Choroid plexus epithelial cell (primary cell): ENCODE measurements around the gene NTM.
A peak's percentile ranks its signal among the peaks of the same experiment; 100 is the strongest.

ENCODE experiments used
- DNase-seq: peaks from one replicate; pipeline ENCODE4 v3.0.0-alpha.2; 2010; ENCODE audit warnings: low read depth
- H3K4me3 ChIP-seq: 2 replicates; pipeline ENCODE4 v1.5.1; 2011; ENCODE audit warnings: low read depth, mild to moderate bottlenecking, control low read depth, low read length, moderate library complexity
- TF ChIP-seq, protein P1 (sequence below): conservative IDR thresholded peaks from 2 replicates; pipeline ENCODE4 v1.5.1; 2011; ENCODE audit warnings: low read depth, mild to moderate bottlenecking, control low read depth, inconsistent platforms, low read length, moderate library complexity

The NTM gene

DNA sequence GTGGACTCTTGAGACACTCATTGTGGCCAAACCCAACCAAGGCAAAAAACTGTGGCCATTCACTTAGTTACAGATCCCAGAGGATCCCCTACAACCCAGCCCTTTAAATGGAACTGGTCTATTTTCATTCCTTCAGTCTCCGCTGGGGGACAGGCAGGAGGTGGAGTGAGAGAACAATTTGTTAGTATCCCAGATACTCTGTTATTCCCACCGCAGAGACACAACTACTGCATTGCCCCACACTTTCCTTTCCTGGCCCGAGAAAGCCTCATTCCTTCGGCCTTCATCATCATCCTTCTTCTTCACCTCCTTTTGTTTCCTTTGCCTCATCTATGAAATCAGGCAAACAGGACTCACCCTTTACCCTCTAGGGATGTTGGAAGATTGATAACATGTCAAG lies 191.1 kb downstream of the NTM start:
- DNase-seq: no peak
- TF ChIP-seq, protein P1, sequence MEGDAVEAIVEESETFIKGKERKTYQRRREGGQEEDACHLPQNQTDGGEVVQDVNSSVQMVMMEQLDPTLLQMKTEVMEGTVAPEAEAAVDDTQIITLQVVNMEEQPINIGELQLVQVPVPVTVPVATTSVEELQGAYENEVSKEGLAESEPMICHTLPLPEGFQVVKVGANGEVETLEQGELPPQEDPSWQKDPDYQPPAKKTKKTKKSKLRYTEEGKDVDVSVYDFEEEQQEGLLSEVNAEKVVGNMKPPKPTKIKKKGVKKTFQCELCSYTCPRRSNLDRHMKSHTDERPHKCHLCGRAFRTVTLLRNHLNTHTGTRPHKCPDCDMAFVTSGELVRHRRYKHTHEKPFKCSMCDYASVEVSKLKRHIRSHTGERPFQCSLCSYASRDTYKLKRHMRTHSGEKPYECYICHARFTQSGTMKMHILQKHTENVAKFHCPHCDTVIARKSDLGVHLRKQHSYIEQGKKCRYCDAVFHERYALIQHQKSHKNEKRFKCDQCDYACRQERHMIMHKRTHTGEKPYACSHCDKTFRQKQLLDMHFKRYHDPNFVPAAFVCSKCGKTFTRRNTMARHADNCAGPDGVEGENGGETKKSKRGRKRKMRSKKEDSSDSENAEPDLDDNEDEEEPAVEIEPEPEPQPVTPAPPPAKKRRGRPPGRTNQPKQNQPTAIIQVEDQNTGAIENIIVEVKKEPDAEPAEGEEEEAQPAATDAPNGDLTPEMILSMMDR: no peak

DNA sequence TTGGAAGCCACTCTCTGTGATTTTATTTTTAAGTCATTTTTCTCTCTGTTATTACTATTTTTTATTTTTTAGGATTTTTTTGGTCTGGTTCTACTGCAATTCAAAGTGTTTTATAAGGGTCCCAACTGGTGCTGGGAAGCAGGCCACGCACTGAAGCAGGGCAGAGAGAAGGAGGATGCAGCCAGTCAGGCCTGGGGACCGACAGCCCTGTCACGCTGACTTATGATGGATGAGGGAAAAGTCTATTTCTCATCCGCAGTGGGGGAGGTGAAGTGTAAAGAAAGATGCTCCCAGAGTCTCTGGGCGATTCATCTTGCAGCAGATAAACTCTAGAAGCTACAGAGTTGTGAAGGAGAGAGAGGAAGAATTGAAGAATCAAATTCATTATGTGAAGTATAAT lies 191.6 kb downstream of the NTM start:
- TF ChIP-seq, protein P1: no peak
- no peak for DNase-seq
- H3K4me3 ChIP-seq: no peak overlapping the region

More for the DNA sequence above, 191.1 kb downstream of the NTM start:
- H3K4me3 ChIP-seq: no peak overlapping the region

DNA sequence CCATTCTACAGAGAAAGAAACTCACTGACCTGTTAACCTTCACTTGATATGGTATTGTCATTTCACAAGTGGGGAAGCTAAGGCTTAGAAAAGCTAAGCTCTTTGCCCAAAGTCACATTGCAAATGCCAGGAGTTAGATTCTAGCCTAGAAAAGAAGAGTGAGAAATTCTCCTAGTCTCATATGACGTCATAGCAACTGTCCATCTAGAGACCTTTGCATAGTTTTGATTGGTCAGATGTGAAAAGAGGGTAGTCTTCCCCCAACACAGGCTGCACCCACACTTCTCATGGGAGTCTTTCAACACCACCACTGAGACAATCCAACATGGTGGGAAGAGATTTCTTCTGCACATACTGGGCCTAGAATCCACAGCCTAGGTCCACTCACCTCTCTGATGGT lies 197.9 kb downstream of the NTM start:
- DNase-seq: no peak
- H3K4me3 ChIP-seq: no peak overlapping the region
- TF ChIP-seq, protein P1: no peak

DNA sequence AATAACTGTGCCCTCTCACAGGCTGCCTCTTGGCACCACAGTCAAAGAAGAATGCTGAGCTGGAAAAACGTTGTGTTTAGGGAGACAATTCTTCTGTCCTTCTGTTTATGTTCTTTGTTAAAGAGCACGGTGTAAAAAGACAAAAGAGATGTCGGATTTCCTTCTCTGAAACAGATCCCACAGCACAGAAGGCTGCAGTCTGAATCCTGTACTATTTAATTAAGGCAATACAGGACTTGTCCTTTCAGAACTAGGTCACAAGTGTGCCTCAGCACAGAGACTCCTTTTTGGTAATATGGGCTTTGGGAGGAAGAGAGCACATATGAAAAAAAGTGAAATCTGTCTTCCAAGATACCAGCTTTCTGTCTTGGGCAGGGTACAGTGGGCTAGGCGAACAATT lies 201.2 kb downstream of the NTM start:
- DNase-seq: no peak
- TF ChIP-seq, protein P1: no peak
- H3K4me3 ChIP-seq: no peak overlapping the region

DNA sequence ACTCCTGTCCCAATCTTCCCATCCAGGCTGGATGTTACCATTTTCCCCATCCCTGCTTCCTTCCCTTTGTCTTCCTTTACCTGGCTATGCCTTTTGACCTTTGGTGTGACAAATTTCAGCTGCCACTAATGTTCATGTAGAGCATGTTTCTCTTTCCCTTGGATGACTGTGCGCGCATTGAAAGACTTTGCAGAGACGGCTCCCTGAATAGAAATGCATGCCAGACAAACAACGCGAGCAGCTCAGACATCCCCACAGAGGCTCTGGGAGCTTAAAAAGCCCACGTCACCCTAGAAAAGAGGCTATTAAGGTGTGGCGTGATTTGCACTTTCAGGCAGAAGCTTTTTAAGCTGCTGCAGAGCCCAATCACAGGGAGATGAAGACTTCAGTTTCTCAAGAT lies 202.0 kb downstream of the NTM start:
- no peak overlapping the region for H3K4me3 ChIP-seq
- no peak for DNase-seq
- TF ChIP-seq, protein P1: no peak

DNA sequence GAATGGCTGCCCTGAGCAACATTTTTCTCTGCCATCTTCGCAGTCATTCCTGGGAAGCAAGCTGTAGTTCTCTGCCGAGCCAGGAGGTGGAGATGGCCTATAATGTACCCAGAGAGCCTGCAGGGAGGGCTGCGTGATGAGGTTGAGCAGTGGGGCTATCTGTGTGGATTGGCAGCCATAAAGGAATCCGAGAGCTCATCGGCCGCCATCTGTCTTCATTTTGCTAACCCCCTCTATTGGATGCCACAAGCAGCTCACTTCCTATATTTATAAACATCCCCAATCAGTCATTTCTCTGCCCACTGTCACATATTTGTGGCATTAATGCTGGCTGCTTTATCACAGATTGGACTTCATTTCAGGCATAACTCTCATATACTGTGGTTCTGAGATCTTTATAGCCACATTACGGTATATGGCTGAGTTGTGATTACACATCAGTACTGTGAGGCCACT lies 209.5 kb downstream of the NTM start:
- TF ChIP-seq, protein P1: peak; percentile 85
- no peak overlapping the region for H3K4me3 ChIP-seq
- DNase-seq: peak; percentile 61

DNA sequence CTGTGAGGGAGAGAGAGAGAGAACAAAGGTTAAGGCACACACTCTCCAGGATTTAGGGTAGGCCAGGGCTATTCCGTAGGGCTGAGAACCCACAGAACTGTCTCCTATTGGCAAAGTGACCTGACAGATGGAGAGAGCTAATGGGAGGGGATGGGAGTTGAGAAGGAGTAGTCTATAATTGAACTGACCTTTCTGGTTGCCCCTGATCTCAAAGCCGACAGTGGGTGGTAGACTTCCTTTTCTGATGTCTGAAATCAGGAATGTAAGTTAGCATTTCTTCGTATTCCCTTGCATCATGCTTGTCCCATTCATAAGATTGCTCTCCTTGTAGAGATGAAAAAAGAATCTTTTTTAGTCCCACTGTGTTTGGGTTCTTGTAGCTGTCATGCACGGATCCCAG lies 210.1 kb downstream of the NTM start:
- peak; percentile 5 for DNase-seq
- no peak overlapping the region for H3K4me3 ChIP-seq
- TF ChIP-seq, protein P1: no peak
